HUDEP-2 (cell line): ENCODE measurements around the gene OR10J1.

Experiments used
- DNase-seq, 76 experiments: peaks; one replicate each; lab custom pipeline; 2025; ENCODE audit not compliant: unreplicated experiment in 76 of 76; lab: John Stamatoyannopoulos, UW

The OR10J1 gene

GRCh38 chr1:159483501-159483900 is 44.0 kb downstream of the OR10J1 start:
- DNase-seq: no peak
